Endothelial cell (in vitro differentiated cells): ENCODE measurements around the gene KAZALD1. TPM values are rescaled to one million over a fixed set of nuclear protein-coding genes. Genes with fewer than 3 reads are reported as not detected.

Source experiments
- DNase-seq: peaks from one replicate; pipeline ENCODE4 v3.0.0; 2021; ENCODE audit warnings: low spot score
- H3K27ac Mint-ChIP-seq: one replicate; pipeline ENCODE4 v1.8.0; 2021; ENCODE audit warnings: mixed read lengths, inconsistent platforms; ENCODE audit not compliant: unreplicated experiment
- H3K27me3 Mint-ChIP-seq: one replicate; pipeline ENCODE4 v1.8.0; 2021; ENCODE audit warnings: mild to moderate bottlenecking, moderate library complexity, mixed read lengths, inconsistent platforms; ENCODE audit not compliant: unreplicated experiment
- H3K36me3 Mint-ChIP-seq: one replicate; pipeline ENCODE4 v1.8.0; 2021; ENCODE audit warnings: mild to moderate bottlenecking, low read depth, mixed read lengths, inconsistent platforms; ENCODE audit not compliant: unreplicated experiment
- H3K4me1 Mint-ChIP-seq: one replicate; pipeline ENCODE4 v1.8.0; 2021; ENCODE audit warnings: mild to moderate bottlenecking, mixed read lengths, inconsistent platforms; ENCODE audit not compliant: unreplicated experiment
- H3K4me3 Mint-ChIP-seq: one replicate; pipeline ENCODE4 v1.8.0; 2021; ENCODE audit warnings: mild to moderate bottlenecking, mixed read lengths, inconsistent platforms; ENCODE audit not compliant: unreplicated experiment
- H3K9me3 Mint-ChIP-seq: one replicate; pipeline ENCODE4 v1.8.0; 2021; ENCODE audit warnings: mixed read lengths, inconsistent platforms; ENCODE audit not compliant: unreplicated experiment
- total RNA-seq: library from RNA; stranded (reverse); fragmentation: NEBNext Ultra II Directional; extraction: Animal tissue kit (Norgen Biotek cat#: 25700); gene quantifications from one replicate; pipeline ENCODE4 v1.2.1, GENCODE V29; 2021; ENCODE audit not compliant: unreplicated experiment
- TF ChIP-seq, protein P1 (sequence below): fragments of 200-600 bp; sonication (generic); IDR thresholded peaks from one replicate; pipeline ENCODE4 v1.5.0; 2021; ENCODE audit warnings: antibody characterized with exemption; ENCODE audit not compliant: unreplicated experiment

Gene KAZALD1
- total RNA-seq, 1 donor from 2014 or later = 10.6 TPM

DNA sequence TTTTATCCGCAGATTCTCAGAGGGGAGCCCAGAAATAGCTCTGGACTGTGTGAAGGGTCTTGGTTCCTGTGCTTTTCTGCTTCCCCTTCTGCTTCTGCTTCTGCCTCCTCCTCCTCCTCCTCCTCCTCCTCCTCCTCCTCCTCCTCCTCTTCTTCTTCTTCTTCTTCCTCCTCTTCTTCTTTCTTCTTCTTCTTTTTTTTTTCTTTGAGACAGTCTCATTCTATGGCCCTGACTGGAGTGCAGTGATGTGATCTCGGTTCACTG is 42.4 kb upstream of the KAZALD1 start:
- no peak for DNase-seq
- Mint-ChIP-seq H3K4me1 (peaks cover 8% of the 10 kb centered on the region), H3K9me3 (no peaks in the 10 kb centered on the region), H3K4me3 (no peak overlapping the region), H3K27me3 (peaks cover 19% of the 10 kb centered on the region), H3K36me3 (no peaks in the 10 kb centered on the region), H3K27ac (no peak overlapping the region)
- TF ChIP-seq, protein P1, sequence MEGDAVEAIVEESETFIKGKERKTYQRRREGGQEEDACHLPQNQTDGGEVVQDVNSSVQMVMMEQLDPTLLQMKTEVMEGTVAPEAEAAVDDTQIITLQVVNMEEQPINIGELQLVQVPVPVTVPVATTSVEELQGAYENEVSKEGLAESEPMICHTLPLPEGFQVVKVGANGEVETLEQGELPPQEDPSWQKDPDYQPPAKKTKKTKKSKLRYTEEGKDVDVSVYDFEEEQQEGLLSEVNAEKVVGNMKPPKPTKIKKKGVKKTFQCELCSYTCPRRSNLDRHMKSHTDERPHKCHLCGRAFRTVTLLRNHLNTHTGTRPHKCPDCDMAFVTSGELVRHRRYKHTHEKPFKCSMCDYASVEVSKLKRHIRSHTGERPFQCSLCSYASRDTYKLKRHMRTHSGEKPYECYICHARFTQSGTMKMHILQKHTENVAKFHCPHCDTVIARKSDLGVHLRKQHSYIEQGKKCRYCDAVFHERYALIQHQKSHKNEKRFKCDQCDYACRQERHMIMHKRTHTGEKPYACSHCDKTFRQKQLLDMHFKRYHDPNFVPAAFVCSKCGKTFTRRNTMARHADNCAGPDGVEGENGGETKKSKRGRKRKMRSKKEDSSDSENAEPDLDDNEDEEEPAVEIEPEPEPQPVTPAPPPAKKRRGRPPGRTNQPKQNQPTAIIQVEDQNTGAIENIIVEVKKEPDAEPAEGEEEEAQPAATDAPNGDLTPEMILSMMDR = no peak

DNA sequence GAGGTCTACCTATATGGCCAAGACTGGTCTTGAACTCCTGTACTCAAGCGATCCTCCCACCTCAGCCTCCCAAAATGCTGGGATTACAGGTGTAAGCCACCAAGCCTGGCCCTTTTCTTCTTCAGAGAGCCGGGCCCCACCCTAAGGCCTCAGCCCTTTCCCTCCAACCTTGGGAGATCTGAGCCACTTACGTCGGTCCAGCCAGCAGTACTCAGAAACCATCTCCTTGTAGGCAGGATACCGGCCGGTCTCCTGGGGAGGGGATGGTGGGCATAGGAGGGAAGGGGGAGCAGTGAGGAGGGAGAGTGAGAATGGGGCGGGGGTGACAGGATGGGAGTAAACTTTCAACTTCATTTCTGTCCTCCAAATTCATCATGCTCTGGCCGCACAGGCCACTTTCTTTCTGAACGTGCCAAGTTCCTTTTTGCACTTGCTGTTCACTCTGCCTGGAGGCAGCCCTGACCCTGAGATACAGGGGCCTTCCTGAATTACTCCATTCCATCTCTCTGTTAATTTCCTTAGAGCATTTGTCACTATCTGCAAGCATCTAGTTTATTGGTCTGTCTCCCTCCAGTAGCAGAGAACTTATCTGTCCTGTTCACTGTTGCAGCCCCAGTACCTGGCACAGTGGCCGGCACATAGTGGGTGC is 41.2 kb upstream of the KAZALD1 start:
- DNase-seq = no peak
- Mint-ChIP-seq H3K4me3 (no peak overlapping the region), H3K36me3 (no peaks in the 10 kb centered on the region), H3K4me1 (peaks cover 5% of the 10 kb centered on the region), H3K27ac (no peak overlapping the region), H3K27me3 (peaks cover 15% of the 10 kb centered on the region), H3K9me3 (no peaks in the 10 kb centered on the region)
- TF ChIP-seq, protein P1 = no peak

DNA sequence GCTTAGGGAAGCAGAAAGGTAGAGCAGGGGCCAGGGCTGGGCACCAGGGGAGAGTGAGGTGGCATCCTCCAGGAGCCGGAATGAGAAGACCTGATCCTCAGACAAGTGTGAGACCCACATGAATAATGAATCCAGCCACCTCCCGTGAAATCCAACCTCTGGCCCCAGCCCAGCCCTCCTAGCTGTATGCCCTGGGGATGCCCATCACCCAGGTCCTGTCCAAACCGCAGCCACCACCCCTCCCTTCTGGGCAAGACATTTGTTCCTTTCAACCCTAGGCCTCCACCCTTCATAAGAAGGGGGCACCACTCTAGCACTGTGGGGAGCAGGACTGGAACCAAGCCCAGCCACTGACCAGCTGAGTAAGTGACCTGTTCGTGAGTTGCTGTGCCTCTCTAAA is 40.5 kb upstream of the KAZALD1 start:
- Mint-ChIP-seq H3K27me3 (peaks cover 15% of the 10 kb centered on the region), H3K36me3 (no peaks in the 10 kb centered on the region), H3K9me3 (no peaks in the 10 kb centered on the region), H3K27ac (no peak overlapping the region), H3K4me3 (no peak overlapping the region), H3K4me1 (peaks cover 5% of the 10 kb centered on the region)
- TF ChIP-seq, protein P1 = no peak
- DNase-seq = no peak

DNA sequence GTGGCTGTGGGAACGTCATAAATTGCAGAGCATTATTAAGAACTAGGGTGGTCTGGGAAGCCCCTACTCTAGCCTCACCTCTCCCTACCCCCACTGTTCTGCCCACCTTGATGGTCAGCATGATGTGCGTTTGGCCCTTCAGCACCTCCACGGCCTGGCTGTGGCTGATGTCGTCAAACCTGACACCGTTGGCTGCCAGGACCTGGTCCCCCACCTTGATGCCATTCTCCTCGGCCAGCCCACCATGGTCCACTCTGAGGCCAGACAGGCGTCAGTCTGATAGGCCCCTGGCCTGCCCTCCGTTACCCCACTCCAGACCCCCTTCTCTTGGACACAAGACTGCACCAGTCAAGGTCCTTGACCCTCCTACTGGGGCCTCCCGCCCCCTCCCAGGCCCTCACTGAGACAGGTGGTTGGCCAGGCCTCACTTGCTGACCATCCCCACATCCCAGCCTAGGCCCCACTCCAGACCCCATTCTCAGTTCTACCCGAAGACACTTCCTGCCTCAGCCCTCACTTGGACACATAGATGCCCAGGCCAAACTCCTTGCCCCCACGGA is 40.0 kb upstream of the KAZALD1 start:
- H3K27me3 Mint-ChIP-seq = peaks cover 11% of the 10 kb centered on the region
- H3K4me3 Mint-ChIP-seq = no peak overlapping the region
- TF ChIP-seq, protein P1 = no peak
- H3K27ac Mint-ChIP-seq = no peak overlapping the region
- DNase-seq = no peak
- H3K4me1 Mint-ChIP-seq = peaks cover 5% of the 10 kb centered on the region
- H3K9me3 Mint-ChIP-seq = no peaks in the 10 kb centered on the region
- no peaks in the 10 kb centered on the region for H3K36me3 Mint-ChIP-seq

DNA sequence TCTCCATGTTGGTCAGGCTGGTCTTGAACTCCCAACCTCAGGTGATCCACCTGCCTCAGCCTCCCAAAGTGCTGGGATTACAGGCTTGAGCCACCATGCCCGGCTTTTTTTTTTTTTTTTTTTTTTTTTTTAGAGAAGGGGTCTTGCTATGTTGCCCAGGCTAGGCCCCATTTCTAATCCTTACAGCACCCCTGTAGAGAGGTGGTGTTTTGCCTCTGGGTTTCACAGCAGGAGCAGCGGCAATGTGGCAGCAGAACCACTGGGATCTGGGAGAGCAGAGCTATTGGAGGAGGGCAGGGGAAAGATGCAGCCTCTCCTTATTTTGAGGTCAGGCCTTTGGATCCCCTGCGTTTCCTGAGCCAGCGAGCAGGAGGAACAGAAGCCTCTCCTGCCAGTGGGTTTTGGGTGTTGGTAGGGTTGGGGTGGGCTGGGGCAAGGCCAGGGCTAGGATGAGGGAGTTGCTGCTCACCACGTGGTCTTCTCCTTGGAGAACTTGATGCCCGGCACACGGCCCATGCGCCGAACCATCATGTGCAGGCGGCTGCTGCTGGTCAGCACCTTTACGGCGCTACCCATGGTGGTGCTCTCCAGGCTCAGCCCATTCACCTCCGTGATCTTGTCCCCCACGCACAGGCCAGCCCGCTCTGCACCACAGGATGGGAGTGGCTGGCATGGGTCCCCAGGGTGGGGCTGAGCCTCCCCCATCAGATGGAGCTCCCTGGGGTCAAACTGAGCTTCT is 38.7 kb upstream of the KAZALD1 start:
- Mint-ChIP-seq H3K36me3 (no peaks in the 10 kb centered on the region), H3K4me3 (no peak overlapping the region), H3K4me1 (peaks cover 5% of the 10 kb centered on the region), H3K27ac (no peak overlapping the region), H3K9me3 (no peaks in the 10 kb centered on the region), H3K27me3 (peaks cover 14% of the 10 kb centered on the region)
- no peak for DNase-seq
- TF ChIP-seq, protein P1 = no peak
